GM23248 (cell line): Measurements from ENCODE around the gene TMBIM4. TPM values are rescaled to one million over a fixed set of nuclear protein-coding genes. Genes with fewer than 3 reads are reported as not detected.

Experiments
- DNase-seq: peaks from one replicate; pipeline ENCODE4 v3.0.0-alpha.2; 2015
- H2AFZ ChIP-seq: fragments of 200-600 bp; sonication (generic); 2 replicates; pipeline ENCODE4 v1.6.1; 2016; ENCODE audit warnings: antibody characterized with exemption
- H3F3A ChIP-seq: fragments of 200-600 bp; sonication (generic); 2 replicates; pipeline ENCODE4 v1.6.1; 2016; ENCODE audit warnings: mild to moderate bottlenecking, antibody characterized with exemption, mixed run types; ENCODE audit not compliant: insufficient read depth
- H3K27ac ChIP-seq: fragments of 200-600 bp; sonication (generic); 2 replicates; pipeline ENCODE4 v1.5.1; 2016; ENCODE audit warnings: mild to moderate bottlenecking
- H3K27me3 ChIP-seq: fragments of 200-600 bp; sonication (generic); replicated peaks from 2 replicates; pipeline ENCODE4 v1.6.1; 2016; ENCODE audit warnings: mild to moderate bottlenecking; ENCODE audit not compliant: insufficient read depth
- H3K36me3 ChIP-seq: fragments of 200-600 bp; sonication (generic); 2 replicates; pipeline ENCODE4 v1.6.1; 2016; ENCODE audit warnings: low read depth, mild to moderate bottlenecking
- H3K4me1 ChIP-seq: fragments of 200-600 bp; sonication (generic); 2 replicates; pipeline ENCODE4 v1.6.1; 2016; ENCODE audit warnings: mild to moderate bottlenecking; ENCODE audit not compliant: insufficient read depth
- H3K4me2 ChIP-seq: fragments of 200-600 bp; sonication (generic); one replicate; pipeline ENCODE4 v1.6.1; 2016; ENCODE audit warnings: mild to moderate bottlenecking; ENCODE audit not compliant: unreplicated experiment
- H3K4me3 ChIP-seq: fragments of 200-600 bp; sonication (generic); 2 replicates; pipeline ENCODE4 v1.5.1; 2016; ENCODE audit warnings: mild to moderate bottlenecking
- H3K79me2 ChIP-seq: fragments of 200-600 bp; sonication (generic); 2 replicates; pipeline ENCODE4 v1.6.1; 2016; ENCODE audit warnings: mild to moderate bottlenecking; ENCODE audit not compliant: insufficient read depth
- H3K9ac ChIP-seq: fragments of 200-600 bp; sonication (generic); 2 replicates; pipeline ENCODE4 v1.6.1; 2016; ENCODE audit warnings: mild to moderate bottlenecking
- H3K9me2 ChIP-seq: fragments of 200-600 bp; sonication (generic); 2 replicates; pipeline ENCODE4 v1.6.1; 2016; ENCODE audit warnings: mixed run types, mild to moderate bottlenecking, moderate library complexity; ENCODE audit not compliant: insufficient read depth
- H3K9me3 ChIP-seq: fragments of 200-600 bp; sonication (generic); one replicate; pipeline ENCODE4 v1.6.1; 2017; ENCODE audit warnings: low read depth
- H4K20me1 ChIP-seq: fragments of 200-600 bp; sonication (generic); 2 replicates; pipeline ENCODE4 v1.6.0; 2016; ENCODE audit not compliant: insufficient read depth
- EZH2 ChIP-seq: fragments of 200-600 bp; sonication (generic); IDR thresholded peaks from 2 replicates; pipeline ENCODE4 v1.6.1; 2018; ENCODE audit warnings: antibody characterized with exemption, mild to moderate bottlenecking; ENCODE audit not compliant: insufficient read depth, poor library complexity, severe bottlenecking
- EZH2phosphoT487 ChIP-seq: fragments of 200-600 bp; sonication (generic); IDR thresholded peaks from 2 replicates; pipeline ENCODE4 v1.6.1; 2018; ENCODE audit warnings: antibody characterized with exemption, moderate library complexity, mild to moderate bottlenecking, low read depth; ENCODE audit not compliant: insufficient read depth
- WGBS, 2 experiments: methylation state at CpG; one replicate each; pipeline ENCODE4 v1.1.6; 2015 to 2017; ENCODE audit warnings: low lambda C conversion rate in 2 of 2, low coverage in 1 of 2; ENCODE audit errors: missing lambda C conversion rate in 2 of 2; 5-methylcytosine and 5-hydroxymethylcytosine counted together
- in situ Hi-C: fragments of 300-500 bp; cut with MboI; formaldehyde crosslinking; loops from 2 replicates; pipeline ENCODE4 v1.15.0; 2020
- polyA plus RNA-seq: library from polyadenylated mRNA; unstranded; fragments of >200 nt; fragmentation: Nextera tagmentation; extraction: Ambion mirVana; gene quantifications from 2 replicates; pipeline ENCODE4 v1.2.1, GENCODE V29; 2016
- total RNA-seq: library from RNA; depleted of rRNA; stranded (reverse); fragments of >200 nt; shearing (Covaris generic); gene quantifications from 2 replicates; pipeline ENCODE4 v1.2.3, GENCODE V29; 2014

The TMBIM4 gene
- total and polyA plus RNA-seq, 2 experiments from 2014 or later = 162 to 276 TPM

- H2AFZ ChIP-seq = peak overlapping the region; percentile 65
- H3K9me3 ChIP-seq = no peaks in the 10 kb centered on the region
- DNase-seq = peak; percentile 69
Measured at GRCh38 chr12:66197495-66197921, 27.7 kb upstream of the TMBIM4 start.

GRCh38 chr12:66196806-66197205, 27.0 kb upstream of the TMBIM4 start:
- peaks cover 13% of the 10 kb centered on the region for H3K4me1 ChIP-seq
- H3K36me3 ChIP-seq = 0 out of 2 replicates have a peak, but pooled peaks cover 4% of the 10 kb centered on the region
- WGBS, 2 experiments = 14 to 15% methylated on average over 3 of the region's 3 CpGs
- peak; percentile 3 for DNase-seq
- H3K9ac ChIP-seq = peak overlapping the region; percentile 28; the same call in 1 of the 2 replicates
- in situ Hi-C loops = no loop called here
- peak overlapping the region; percentile 74 for H3K4me2 ChIP-seq
- no peaks in the 10 kb centered on the region for H3K27me3 ChIP-seq
- no peaks in the 10 kb centered on the region for H4K20me1 ChIP-seq
- peaks cover 15% of the 10 kb centered on the region; the same call in 1 of the 2 replicates for H3F3A ChIP-seq
- peak overlapping the region; percentile 25 for H3K27ac ChIP-seq
- H3K79me2 ChIP-seq = peaks cover 33% of the 10 kb centered on the region; the same call in 1 of the 2 replicates
- no peaks in the 10 kb centered on the region for H3K9me2 ChIP-seq
- H3K9me3 ChIP-seq = no peaks in the 10 kb centered on the region
- 0 out of 2 replicates have a peak overlapping the region, but pooled peaks have one; percentile 65 for H2AFZ ChIP-seq
- TF ChIP-seq EZH2phosphoT487 = no peak
- no peak for TF ChIP-seq EZH2
- peak overlapping the region; percentile 46; the same call in 1 of the 2 replicates for H3K4me3 ChIP-seq

More at GRCh38 chr12:66197495-66197921, 27.7 kb upstream of the TMBIM4 start:
- TF ChIP-seq EZH2 (no peak), EZH2phosphoT487 (no peak)
- in situ Hi-C loops = no loop called here
- Histone ChIP-seq H3K4me3 (peak overlapping the region; percentile 46), H3K9me2 (no peaks in the 10 kb centered on the region), H3K36me3 (0 out of 2 replicates have a peak, but pooled peaks cover 4% of the 10 kb centered on the region), H3K4me1 (peaks cover 13% of the 10 kb centered on the region), H3F3A (peaks cover 15% of the 10 kb centered on the region; the same call in 1 of the 2 replicates), H4K20me1 (no peaks in the 10 kb centered on the region), H3K27ac (peak overlapping the region; percentile 25), H3K9ac (peak overlapping the region; percentile 28; the same call in 1 of the 2 replicates), H3K79me2 (peaks cover 33% of the 10 kb centered on the region; the same call in 1 of the 2 replicates), H3K27me3 (no peaks in the 10 kb centered on the region), H3K4me2 (peak overlapping the region; percentile 74)
- 0 to 4% methylated on average over 3 of the region's 3 CpGs for WGBS, 2 experiments

- in situ Hi-C loops = no loop called here
- TF ChIP-seq EZH2phosphoT487 (no peak), EZH2 (no peak)
- H3K9me2 ChIP-seq = no peaks in the 10 kb centered on the region
- 84 to 90% methylated on average over 6 of the region's 6 CpGs for WGBS, 2 experiments
- no peak overlapping the region for H3K9ac ChIP-seq
- H3K4me1 ChIP-seq = peaks cover 16% of the 10 kb centered on the region
- no peak for DNase-seq
- no peak overlapping the region for H2AFZ ChIP-seq
- H3K4me3 ChIP-seq = no peak overlapping the region
- no peak overlapping the region for H3K4me2 ChIP-seq
- no peaks in the 10 kb centered on the region for H4K20me1 ChIP-seq
- H3K36me3 ChIP-seq = 0 out of 2 replicates have a peak, but pooled peaks cover 4% of the 10 kb centered on the region
- no peak overlapping the region for H3K27ac ChIP-seq
- no peaks in the 10 kb centered on the region for H3K27me3 ChIP-seq
- H3F3A ChIP-seq = peaks cover 19% of the 10 kb centered on the region; the same call in 1 of the 2 replicates
- H3K79me2 ChIP-seq = peaks cover 35% of the 10 kb centered on the region; the same call in 1 of the 2 replicates
- H3K9me3 ChIP-seq = no peaks in the 10 kb centered on the region
Measured at GRCh38 chr12:66195242-66195641, 25.4 kb upstream of the TMBIM4 start.

- in situ Hi-C loops = no loop called here
- 96 to 100% methylated on average over 2 of the region's 2 CpGs for WGBS, 2 experiments
- no peaks in the 10 kb centered on the region for H3K27me3 ChIP-seq
- DNase-seq = no peak
- TF ChIP-seq EZH2phosphoT487 = no peak
- TF ChIP-seq EZH2 = no peak
- H3K27ac ChIP-seq = no peak overlapping the region
- H3K4me1 ChIP-seq = peaks cover 22% of the 10 kb centered on the region
- no peak overlapping the region for H2AFZ ChIP-seq
- H3K4me3 ChIP-seq = no peak overlapping the region
- peaks cover 27% of the 10 kb centered on the region; the same call in 1 of the 2 replicates for H3K79me2 ChIP-seq
- H3F3A ChIP-seq = peaks cover 27% of the 10 kb centered on the region; the same call in 1 of the 2 replicates
- H3K4me2 ChIP-seq = no peak overlapping the region
- no peaks in the 10 kb centered on the region for H4K20me1 ChIP-seq
- H3K9ac ChIP-seq = no peak overlapping the region
- H3K9me2 ChIP-seq = no peaks in the 10 kb centered on the region
- H3K36me3 ChIP-seq = no peaks in the 10 kb centered on the region
- H3K9me3 ChIP-seq = no peaks in the 10 kb centered on the region
Measured at GRCh38 chr12:66194122-66194521, 24.3 kb upstream of the TMBIM4 start.
